ENCODE measurements around the gene LRP1B.

DNA sequence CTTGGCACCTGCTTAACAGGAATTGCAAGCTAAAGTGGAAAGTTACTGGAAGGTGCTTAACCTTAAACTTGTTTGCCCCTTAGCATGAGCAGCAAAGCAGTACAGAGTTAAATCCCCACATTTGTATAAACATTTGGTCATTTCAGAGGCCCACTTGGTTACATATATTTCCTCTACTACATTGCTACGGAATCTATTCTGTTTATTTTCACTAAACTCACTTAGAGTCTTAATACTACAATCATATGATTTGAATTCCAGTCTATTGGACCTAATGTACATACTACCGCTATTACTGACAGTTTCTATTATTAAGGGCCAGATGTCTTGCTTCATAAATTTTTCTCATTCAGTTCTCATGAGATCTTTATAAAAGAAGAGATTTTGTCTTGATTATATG lies 1294.0 kb downstream of the LRP1B start:
- TF ChIP-seq POLR2A (IDR thresholded peaks at IDR 0.05), result no peak
- TF ChIP-seq, protein P1, sequence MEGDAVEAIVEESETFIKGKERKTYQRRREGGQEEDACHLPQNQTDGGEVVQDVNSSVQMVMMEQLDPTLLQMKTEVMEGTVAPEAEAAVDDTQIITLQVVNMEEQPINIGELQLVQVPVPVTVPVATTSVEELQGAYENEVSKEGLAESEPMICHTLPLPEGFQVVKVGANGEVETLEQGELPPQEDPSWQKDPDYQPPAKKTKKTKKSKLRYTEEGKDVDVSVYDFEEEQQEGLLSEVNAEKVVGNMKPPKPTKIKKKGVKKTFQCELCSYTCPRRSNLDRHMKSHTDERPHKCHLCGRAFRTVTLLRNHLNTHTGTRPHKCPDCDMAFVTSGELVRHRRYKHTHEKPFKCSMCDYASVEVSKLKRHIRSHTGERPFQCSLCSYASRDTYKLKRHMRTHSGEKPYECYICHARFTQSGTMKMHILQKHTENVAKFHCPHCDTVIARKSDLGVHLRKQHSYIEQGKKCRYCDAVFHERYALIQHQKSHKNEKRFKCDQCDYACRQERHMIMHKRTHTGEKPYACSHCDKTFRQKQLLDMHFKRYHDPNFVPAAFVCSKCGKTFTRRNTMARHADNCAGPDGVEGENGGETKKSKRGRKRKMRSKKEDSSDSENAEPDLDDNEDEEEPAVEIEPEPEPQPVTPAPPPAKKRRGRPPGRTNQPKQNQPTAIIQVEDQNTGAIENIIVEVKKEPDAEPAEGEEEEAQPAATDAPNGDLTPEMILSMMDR (IDR thresholded peaks at IDR 0.05), result no peak

Data from tibial nerve (tissue), 3 donors.